Trophoblast cell (in vitro differentiated cells and primary cell): ENCODE results near the gene MAN1A1.

ENCODE experiments used
- DNase-seq, 2 donors: peaks; one replicate each; pipeline ENCODE4 v3.0.0-alpha.2; 2016
- H2AFZ ChIP-seq: 2 replicates; pipeline ENCODE4 v1.6.1; 2013; ENCODE audit warnings: low read length, moderate library complexity, mild to moderate bottlenecking; ENCODE audit not compliant: insufficient read depth, poor library complexity
- H2AK5ac ChIP-seq: 2 replicates; pipeline ENCODE4 v1.6.1; 2013; ENCODE audit warnings: mild to moderate bottlenecking, low read length
- H2BK120ac ChIP-seq: 2 replicates; pipeline ENCODE4 v1.6.1; 2013; ENCODE audit warnings: low read length, mild to moderate bottlenecking, moderate library complexity; ENCODE audit not compliant: insufficient read depth, poor library complexity
- H2BK12ac ChIP-seq: 2 replicates; pipeline ENCODE4 v1.6.1; 2013; ENCODE audit warnings: mild to moderate bottlenecking, low read length, moderate library complexity
- H2BK5ac ChIP-seq: 2 replicates; pipeline ENCODE4 v1.6.1; 2013; ENCODE audit warnings: low read length, low read depth, moderate library complexity, mild to moderate bottlenecking; ENCODE audit not compliant: poor library complexity
- H3K14ac ChIP-seq: 2 replicates; pipeline ENCODE4 v1.6.1; 2013; ENCODE audit warnings: mild to moderate bottlenecking, low read length
- H3K18ac ChIP-seq: 2 replicates; pipeline ENCODE4 v1.6.1; 2013; ENCODE audit warnings: mild to moderate bottlenecking, low read length
- H3K23ac ChIP-seq: 2 replicates; pipeline ENCODE4 v1.6.1; 2013; ENCODE audit warnings: low read length
- H3K27ac ChIP-seq: 2 replicates; pipeline ENCODE4 v1.5.1; 2013; ENCODE audit warnings: low read depth, mild to moderate bottlenecking, inconsistent platforms, low read length, moderate library complexity
- H3K27me3 ChIP-seq: 2 replicates; pipeline ENCODE4 v1.6.1; 2013; ENCODE audit warnings: inconsistent platforms, mild to moderate bottlenecking, low read length, moderate library complexity; ENCODE audit not compliant: insufficient read depth
- H3K36me3 ChIP-seq, 2 experiments: 1 replicate in 1 of 2; 2 replicates in 1 of 2; pipeline ENCODE4 v1.6.1; 2013; ENCODE audit warnings: low read length in 2 of 2, mild to moderate bottlenecking in 2 of 2, moderate library complexity in 1 of 2; ENCODE audit not compliant: insufficient read depth in 2 of 2, control insufficient read depth in 1 of 2
- H3K4ac ChIP-seq: 2 replicates; pipeline ENCODE4 v1.6.1; 2013; ENCODE audit warnings: low read depth, mild to moderate bottlenecking, low read length, moderate library complexity
- H3K4me1 ChIP-seq, 2 experiments: 1 replicate in 1 of 2; 2 replicates in 1 of 2; pipeline ENCODE4 v1.6.1; 2013; ENCODE audit warnings: low read length in 2 of 2, mild to moderate bottlenecking in 2 of 2, moderate library complexity in 1 of 2; ENCODE audit not compliant: insufficient read depth in 2 of 2, control insufficient read depth in 1 of 2
- H3K4me2 ChIP-seq: 2 replicates; pipeline ENCODE4 v1.6.1; 2013; ENCODE audit warnings: inconsistent platforms, mild to moderate bottlenecking, low read length, moderate library complexity
- H3K4me3 ChIP-seq: 2 replicates; pipeline ENCODE4 v1.5.1; 2013; ENCODE audit warnings: mild to moderate bottlenecking, low read depth, low read length, inconsistent platforms
- H3K79me1 ChIP-seq: one replicate; pipeline ENCODE4 v1.6.1; 2013; ENCODE audit warnings: low read length
- H3K79me2 ChIP-seq: 2 replicates; pipeline ENCODE4 v1.6.1; 2013; ENCODE audit warnings: low read length, mild to moderate bottlenecking; ENCODE audit not compliant: control insufficient read depth, insufficient read depth, poor library complexity
- H3K9ac ChIP-seq: 2 replicates; pipeline ENCODE4 v1.6.1; 2013; ENCODE audit warnings: mild to moderate bottlenecking, low read length
- H3K9me3 ChIP-seq: 2 replicates; pipeline ENCODE4 v1.6.1; 2013; ENCODE audit warnings: low read depth, mild to moderate bottlenecking, control low read depth, inconsistent platforms, low read length; ENCODE audit not compliant: insufficient read depth
- H4K12ac ChIP-seq: 2 replicates; pipeline ENCODE4 v1.6.1; 2013; ENCODE audit warnings: low read depth, mild to moderate bottlenecking, low read length, moderate library complexity
- H4K8ac ChIP-seq: 2 replicates; pipeline ENCODE4 v1.6.1; 2013; ENCODE audit warnings: low read depth, mild to moderate bottlenecking, low read length, moderate library complexity
- H4K91ac ChIP-seq: one replicate; pipeline ENCODE4 v1.6.1; 2013; ENCODE audit warnings: low read depth, mild to moderate bottlenecking, low read length, moderate library complexity
- WGBS: extraction: QIAGEN DNeasy Blood & Tissue Kit; methylation state at CpG from one replicate; pipeline ENCODE4 v1.1.7; 2013; ENCODE audit warnings: missing lambda C conversion rate; ENCODE audit not compliant: insufficient read length, insufficient coverage; ENCODE audit errors: extremely low coverage; 5-methylcytosine and 5-hydroxymethylcytosine counted together

The MAN1A1 gene

DNA sequence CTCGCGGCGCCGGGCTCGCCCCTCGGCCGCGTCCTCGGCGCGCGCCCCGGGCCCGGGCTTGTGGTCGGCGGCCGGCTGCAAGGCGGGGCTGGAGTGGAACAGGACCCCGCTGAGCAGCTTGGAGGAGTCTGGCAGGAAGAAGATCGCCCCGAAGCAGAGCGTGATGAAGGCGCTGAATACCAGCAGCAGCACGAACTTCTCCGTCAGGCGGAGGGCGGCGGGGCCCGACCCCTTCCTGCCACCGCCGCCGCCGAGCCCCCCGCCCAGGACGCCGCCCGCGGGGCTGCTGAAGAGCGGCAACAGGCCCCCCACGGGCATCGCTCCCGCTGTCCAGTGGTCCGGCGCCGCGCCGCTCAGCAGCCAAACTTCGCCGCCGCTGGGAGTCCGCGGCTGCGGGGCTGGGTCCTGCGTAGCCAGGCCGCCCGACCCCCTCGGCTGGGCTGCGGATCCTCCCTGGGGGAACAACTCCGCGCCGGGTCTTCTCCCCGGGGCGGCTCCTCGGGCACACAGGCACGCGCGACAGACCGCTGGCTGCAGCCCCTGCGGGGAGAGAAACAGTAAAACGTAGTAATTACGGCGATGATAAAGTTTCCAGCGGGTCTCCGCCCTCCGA is 707 bp downstream of the MAN1A1 start:
- Histone ChIP-seq H3K4me3 (peak overlapping the region; percentile 100), H2BK120ac (peak overlapping the region; percentile 64), H3K9ac (peak overlapping the region; percentile 91), H3K27me3 (no peaks in the 10 kb centered on the region), H4K91ac (peak overlapping the region; percentile 53), H2AK5ac (no peak overlapping the region), H3K9me3 (peaks cover 3% of the 10 kb centered on the region), H3K27ac (no peak overlapping the region), H4K8ac (peak overlapping the region; percentile 52), H3K23ac (no peak overlapping the region), H2BK5ac (peak overlapping the region; percentile 35), H3K4me2 (peak overlapping the region; percentile 99), H3K79me1 (peaks cover 18% of the 10 kb centered on the region), H3K18ac (peak overlapping the region; percentile 71), H2AFZ (peak overlapping the region; percentile 65), H3K79me2 (peaks cover 16% of the 10 kb centered on the region), H3K14ac (peak overlapping the region; percentile 62), H3K36me3 (no peaks in the 10 kb centered on the region), H2BK12ac (no peak overlapping the region), H3K4me1 (peaks cover 3 to 7% of the 10 kb centered on the region in 2 experiments), H4K12ac (no peak overlapping the region), H3K4ac (peak overlapping the region; percentile 88)
- WGBS = no CpG with 5 or more reads among the region's 75 CpGs
- peak in 1 of 2 donors; percentile 59 for DNase-seq

DNA sequence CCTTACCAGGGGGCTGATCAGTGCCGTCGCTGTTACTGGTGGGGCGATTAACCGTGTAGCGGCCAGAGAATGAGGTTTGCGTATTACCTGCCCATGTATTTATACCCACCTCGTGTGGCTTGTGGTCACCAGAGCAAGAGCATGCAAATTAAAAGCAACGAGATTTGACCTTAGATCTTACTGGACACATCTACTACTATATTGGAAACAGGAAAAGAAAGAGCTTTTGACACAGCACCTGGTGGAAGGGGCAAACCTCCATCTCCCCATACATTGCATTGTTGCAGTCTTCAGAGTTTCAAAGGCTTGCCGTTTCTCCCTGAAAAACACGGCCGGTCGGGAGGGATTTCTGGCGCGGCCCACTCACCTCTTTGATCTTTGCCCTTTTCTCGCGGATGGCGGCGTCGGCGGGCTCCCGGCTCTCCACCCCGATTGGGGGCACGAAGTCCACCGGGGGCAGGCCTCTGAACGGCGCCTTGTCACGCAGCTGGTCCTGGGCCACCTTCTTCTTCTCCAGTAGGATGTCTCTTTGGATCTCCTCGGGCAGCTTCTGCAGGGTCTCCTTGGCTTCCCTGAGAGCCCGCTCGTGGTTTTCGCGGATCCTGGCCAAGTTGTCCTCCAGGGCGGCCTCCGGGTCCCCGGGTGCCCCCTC is 1.3 kb downstream of the MAN1A1 start:
- H3K4me3 ChIP-seq = peak overlapping the region; percentile 100
- WGBS = no CpG with 5 or more reads among the region's 35 CpGs
- no peak overlapping the region for H2BK5ac ChIP-seq
- peak overlapping the region; percentile 62 for H3K14ac ChIP-seq
- no peak overlapping the region for H2BK12ac ChIP-seq
- H3K27me3 ChIP-seq = no peaks in the 10 kb centered on the region
- peak in 1 of 2 donors; percentile 21 for DNase-seq
- H4K91ac ChIP-seq = peak overlapping the region; percentile 53
- no peak overlapping the region for H3K23ac ChIP-seq
- peak overlapping the region; percentile 99 for H3K4me2 ChIP-seq
- peak overlapping the region; percentile 64 for H2AK5ac ChIP-seq
- H3K9me3 ChIP-seq = peaks cover 3% of the 10 kb centered on the region
- H3K79me2 ChIP-seq = peaks cover 16% of the 10 kb centered on the region
- H2AFZ ChIP-seq = peak overlapping the region; percentile 65
- H3K4ac ChIP-seq = peak overlapping the region; percentile 60
- no peak overlapping the region for H3K27ac ChIP-seq
- no peak overlapping the region for H4K12ac ChIP-seq
- H3K36me3 ChIP-seq = no peaks in the 10 kb centered on the region
- H3K18ac ChIP-seq = peak overlapping the region; percentile 71
- peak overlapping the region; percentile 52 for H4K8ac ChIP-seq
- H3K9ac ChIP-seq = peak overlapping the region; percentile 91
- peaks cover 3 to 7% of the 10 kb centered on the region in 2 experiments for H3K4me1 ChIP-seq
- peak overlapping the region; percentile 23 for H2BK120ac ChIP-seq
- H3K79me1 ChIP-seq = peaks cover 18% of the 10 kb centered on the region

DNA sequence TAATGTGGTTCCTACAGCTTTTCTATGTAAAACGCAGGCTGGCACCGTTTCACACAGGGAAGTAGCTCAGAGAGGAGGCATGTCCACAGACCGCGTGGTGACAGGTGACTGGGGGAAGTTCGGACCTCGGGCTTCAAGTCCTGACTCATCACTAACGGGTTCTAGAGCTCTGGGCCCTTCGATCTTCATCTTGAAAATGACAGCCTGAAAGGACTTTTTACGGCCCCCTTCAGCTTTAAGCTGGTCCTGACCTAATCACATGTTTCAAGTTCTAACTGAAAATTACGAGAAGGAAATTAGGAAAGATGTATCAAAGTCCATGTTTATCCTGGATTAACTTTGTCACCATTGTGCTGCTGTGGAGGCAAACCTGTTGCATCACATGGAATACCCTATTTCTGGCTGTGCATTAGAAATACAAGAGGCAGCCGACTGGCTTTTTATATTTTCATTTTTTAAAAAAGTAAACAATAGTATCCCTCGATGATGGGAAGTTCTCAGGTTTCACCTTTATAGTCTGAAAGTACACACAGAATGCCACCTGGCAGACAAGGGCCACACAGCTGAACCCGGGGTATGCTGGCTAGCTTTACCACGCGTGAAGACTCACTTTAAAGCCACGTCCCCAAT is 2.0 kb downstream of the MAN1A1 start:
- Histone ChIP-seq H3K79me2 (peaks cover 16% of the 10 kb centered on the region), H4K91ac (no peak overlapping the region), H3K14ac (no peak overlapping the region), H3K79me1 (peaks cover 18% of the 10 kb centered on the region), H3K23ac (no peak overlapping the region), H3K4me1 (peaks cover 3 to 7% of the 10 kb centered on the region in 2 experiments), H2BK5ac (no peak overlapping the region), H2AK5ac (peak overlapping the region; percentile 64), H3K9me3 (peaks cover 3% of the 10 kb centered on the region), H3K27me3 (no peaks in the 10 kb centered on the region), H4K12ac (no peak overlapping the region), H3K9ac (no peak overlapping the region), H3K4me2 (peak overlapping the region; percentile 99), H2BK12ac (no peak overlapping the region), H3K18ac (no peak overlapping the region), H3K36me3 (no peaks in the 10 kb centered on the region), H3K4ac (peak overlapping the region; percentile 60), H4K8ac (no peak overlapping the region), H2BK120ac (no peak overlapping the region), H3K4me3 (peak overlapping the region; percentile 70), H3K27ac (no peak overlapping the region), H2AFZ (no peak overlapping the region)
- no CpG with 5 or more reads among the region's 16 CpGs for WGBS
- DNase-seq = peak; percentile 53 to 61

DNA sequence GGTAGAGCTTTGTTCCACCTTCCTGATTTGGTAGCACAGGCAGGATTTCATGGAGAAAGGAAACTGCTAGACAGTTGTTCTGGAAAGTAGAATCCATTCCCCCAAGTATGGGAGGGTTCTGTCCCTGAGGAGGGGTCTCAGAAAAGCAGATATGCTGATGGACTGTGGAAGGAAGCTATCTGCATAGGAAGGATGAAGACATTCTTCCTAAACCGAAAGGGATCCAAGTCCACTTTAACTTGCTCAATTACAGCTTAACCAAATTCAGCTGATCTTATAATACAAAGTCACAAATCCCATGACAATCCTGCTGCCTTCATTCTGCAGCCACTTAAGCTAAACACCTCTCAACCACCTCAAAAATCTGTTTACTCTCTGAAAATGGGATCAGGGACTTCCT is 2.6 kb downstream of the MAN1A1 start:
- no peak overlapping the region for H3K23ac ChIP-seq
- peaks cover 3% of the 10 kb centered on the region for H3K9me3 ChIP-seq
- no CpG with 5 or more reads among the region's 1 CpG for WGBS
- H3K27ac ChIP-seq = no peak overlapping the region
- H3K79me2 ChIP-seq = peaks cover 16% of the 10 kb centered on the region
- H3K4me2 ChIP-seq = peak overlapping the region; percentile 45
- no peaks in the 10 kb centered on the region for H3K36me3 ChIP-seq
- no peak overlapping the region for H3K4ac ChIP-seq
- peaks cover 18% of the 10 kb centered on the region for H3K79me1 ChIP-seq
- H2BK5ac ChIP-seq = no peak overlapping the region
- no peak overlapping the region for H3K14ac ChIP-seq
- peaks cover 3 to 7% of the 10 kb centered on the region in 2 experiments for H3K4me1 ChIP-seq
- no peak overlapping the region for H2BK120ac ChIP-seq
- no peak for DNase-seq
- H4K8ac ChIP-seq = no peak overlapping the region
- no peak overlapping the region for H4K91ac ChIP-seq
- no peak overlapping the region for H3K4me3 ChIP-seq
- no peaks in the 10 kb centered on the region for H3K27me3 ChIP-seq
- no peak overlapping the region for H4K12ac ChIP-seq
- no peak overlapping the region for H2BK12ac ChIP-seq
- H3K9ac ChIP-seq = no peak overlapping the region
- no peak overlapping the region for H3K18ac ChIP-seq
- H2AK5ac ChIP-seq = no peak overlapping the region
- no peak overlapping the region for H2AFZ ChIP-seq
